SH-SY5Y (cell line): ENCODE measurements around the gene IGF2BP3.

Source experiments
- GATA2 ChIP-seq: IDR thresholded peaks from 2 replicates; pipeline ENCODE4 v1.6.1; 2011; ENCODE audit warnings: mild to moderate bottlenecking, low read depth, low read length
- GATA3 ChIP-seq: IDR thresholded peaks from 2 replicates; pipeline ENCODE4 v1.6.1; 2011; ENCODE audit warnings: low read depth, mild to moderate bottlenecking, low read length, moderate library complexity

DNA sequence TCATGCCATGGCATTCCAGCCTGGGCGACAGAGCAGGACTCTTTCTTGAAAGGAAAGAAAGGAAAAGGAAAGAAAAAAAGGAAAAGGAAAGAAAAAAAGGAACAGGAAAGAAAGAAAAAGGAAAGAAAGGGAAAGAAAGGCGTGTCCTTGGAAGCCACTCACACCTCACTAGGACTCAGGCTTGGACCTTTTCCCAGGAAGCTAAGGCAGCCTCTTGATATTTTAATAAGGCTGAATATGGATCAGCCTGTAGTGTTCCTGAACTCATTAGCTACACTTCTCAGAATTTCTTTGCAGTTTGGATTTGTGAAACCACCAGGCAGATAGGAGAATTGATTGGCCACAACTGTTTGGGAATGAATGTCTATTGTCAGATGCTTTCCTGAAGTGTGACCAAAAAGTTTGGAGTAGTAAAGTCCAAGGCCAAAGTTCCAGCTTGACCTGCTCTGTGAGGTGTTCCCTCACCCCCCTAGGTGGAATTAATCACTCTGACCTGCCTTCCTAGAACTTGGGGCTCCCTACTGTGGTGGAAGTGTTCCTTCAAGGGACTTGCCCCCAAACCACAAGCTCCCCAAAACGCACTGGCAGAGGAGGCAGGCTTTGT, 178.2 kb downstream of the IGF2BP3 start:
- TF ChIP-seq GATA3 (no peak), GATA2 (no peak)
